Activated naive CD8-positive, alpha-beta T cell treated with anti-CD3 and anti-CD28 coated beads, Interleukin-2, amount 10 ng/mL, durations not matched to agents 7 days and 5 days (primary cell): ENCODE results near the gene FERMT1. TPM values are rescaled to one million over a fixed set of nuclear protein-coding genes. Genes with fewer than 3 reads are reported as not detected.

Experiments
- ATAC-seq: fragments of 150-1000 bp; cut with Tn5 transposase; one replicate; pipeline ENCODE4 v1.10.0; 2021; ENCODE audit warnings: low read depth, moderate library complexity
- POLR2A ChIA-PET: fragments of 350-600 bp; sonication (Branson Sonifier 250); formaldehyde crosslinking; loops from one replicate; lab custom pipeline; 2021; ENCODE audit warnings: antibody characterized with exemption; lab: Charles Lee
- DNase-seq: peaks from one replicate; pipeline ENCODE4 v3.0.0; 2021
- H3K27ac Mint-ChIP-seq: one replicate; pipeline ENCODE4 v1.8.0; 2022; ENCODE audit warnings: mild to moderate bottlenecking, mixed read lengths
- H3K27me3 Mint-ChIP-seq: one replicate; pipeline ENCODE4 v1.8.0; 2022; ENCODE audit warnings: mild to moderate bottlenecking, moderate library complexity, mixed read lengths
- H3K36me3 Mint-ChIP-seq: one replicate; pipeline ENCODE4 v1.8.0; 2021; ENCODE audit warnings: mild to moderate bottlenecking, mixed read lengths
- H3K4me1 Mint-ChIP-seq: one replicate; pipeline ENCODE4 v1.8.0; 2021; ENCODE audit warnings: mixed read lengths
- H3K4me3 Mint-ChIP-seq: one replicate; pipeline ENCODE4 v1.8.0; 2022; ENCODE audit warnings: mild to moderate bottlenecking, moderate library complexity, mixed read lengths
- H3K9me3 Mint-ChIP-seq: one replicate; pipeline ENCODE4 v1.8.0; 2021; ENCODE audit warnings: mixed read lengths
- total RNA-seq, 2 experiments: library from RNA; stranded (reverse); gene quantifications; one replicate each; pipeline ENCODE4 v1.2.3, GENCODE V29; 2021

FERMT1 gene, protein sequence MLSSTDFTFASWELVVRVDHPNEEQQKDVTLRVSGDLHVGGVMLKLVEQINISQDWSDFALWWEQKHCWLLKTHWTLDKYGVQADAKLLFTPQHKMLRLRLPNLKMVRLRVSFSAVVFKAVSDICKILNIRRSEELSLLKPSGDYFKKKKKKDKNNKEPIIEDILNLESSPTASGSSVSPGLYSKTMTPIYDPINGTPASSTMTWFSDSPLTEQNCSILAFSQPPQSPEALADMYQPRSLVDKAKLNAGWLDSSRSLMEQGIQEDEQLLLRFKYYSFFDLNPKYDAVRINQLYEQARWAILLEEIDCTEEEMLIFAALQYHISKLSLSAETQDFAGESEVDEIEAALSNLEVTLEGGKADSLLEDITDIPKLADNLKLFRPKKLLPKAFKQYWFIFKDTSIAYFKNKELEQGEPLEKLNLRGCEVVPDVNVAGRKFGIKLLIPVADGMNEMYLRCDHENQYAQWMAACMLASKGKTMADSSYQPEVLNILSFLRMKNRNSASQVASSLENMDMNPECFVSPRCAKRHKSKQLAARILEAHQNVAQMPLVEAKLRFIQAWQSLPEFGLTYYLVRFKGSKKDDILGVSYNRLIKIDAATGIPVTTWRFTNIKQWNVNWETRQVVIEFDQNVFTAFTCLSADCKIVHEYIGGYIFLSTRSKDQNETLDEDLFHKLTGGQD
- total RNA-seq, result not detected

DNA sequence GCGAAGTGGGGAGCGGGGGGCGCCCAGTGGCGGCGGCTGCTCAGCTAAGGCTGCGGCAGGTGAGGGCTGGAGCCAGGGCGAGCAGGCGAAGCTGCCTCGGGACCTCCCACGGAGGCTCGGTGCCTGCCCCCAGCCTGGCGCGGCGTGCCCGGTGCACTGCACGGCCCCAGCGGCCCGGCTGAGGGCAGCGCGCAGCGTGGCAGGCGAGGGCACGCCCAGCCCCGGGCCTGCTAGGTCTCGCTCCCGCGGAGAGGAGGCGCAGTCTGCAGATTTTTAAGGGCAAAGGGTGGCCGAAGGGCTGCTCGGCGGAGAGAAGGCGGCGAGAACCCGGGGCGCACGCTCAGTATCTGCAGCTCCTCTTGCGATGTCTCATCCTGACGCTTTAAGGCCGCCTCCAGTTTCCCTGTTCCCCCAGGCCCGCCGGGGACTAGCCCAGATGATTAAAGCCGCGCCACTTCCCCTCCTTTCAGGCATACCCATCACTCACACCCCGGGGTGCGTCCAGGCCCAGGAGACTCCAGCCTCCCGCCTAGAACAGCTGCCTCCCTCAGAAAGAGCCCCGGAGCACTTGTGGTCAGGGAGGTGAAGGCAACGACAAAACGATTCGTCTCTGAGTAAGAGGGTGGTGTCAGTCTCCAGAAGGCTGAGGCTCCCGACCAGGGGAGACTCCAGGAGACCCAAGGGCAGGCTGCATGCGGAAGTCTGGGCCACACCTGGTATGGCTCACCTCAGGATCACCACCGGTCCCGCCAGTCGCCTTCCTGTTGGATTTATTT lies at the start of gene FERMT1:
Gene FERMT1 (minus strand): TSS at position 158 of the 776 bp plus-strand sequence. CDS start 3,476 bp downstream, outside the sequence.
- peak; percentile 86 for ATAC-seq
- POLR2A ChIA-PET, result interaction anchor here (0.5 kb wide), 1 partner anchor 597 kb away, joined by 3 read pairs; no protein-coding TSS in a partner anchor

DNA sequence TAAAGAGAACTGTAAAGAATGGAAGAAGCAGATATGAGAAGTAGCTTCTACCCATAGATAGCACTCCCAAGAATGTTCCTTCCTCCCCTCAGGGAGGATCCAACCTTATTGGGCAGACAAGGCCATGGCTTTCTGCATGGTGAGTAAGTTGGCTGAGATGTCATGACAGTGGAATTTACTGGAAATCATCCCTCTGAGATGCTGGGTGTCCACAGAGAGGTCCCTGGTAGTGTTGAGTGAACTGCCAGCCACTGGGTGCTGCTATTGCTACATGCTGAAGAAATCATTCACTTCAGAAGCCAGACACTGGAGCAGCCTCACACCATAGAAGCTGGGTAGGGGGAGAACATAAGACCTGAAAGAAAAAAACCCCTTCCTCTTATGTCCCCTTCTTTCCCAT lies 46.4 kb upstream of the FERMT1 start:
- DNase-seq (no peak), ATAC-seq (no peak)
- peaks cover 2% of the 10 kb centered on the region for H3K27me3 Mint-ChIP-seq
- H3K27ac Mint-ChIP-seq, result no peak overlapping the region
- H3K36me3 Mint-ChIP-seq, result no peaks in the 10 kb centered on the region
- POLR2A ChIA-PET, result no interaction called here
- no peaks in the 10 kb centered on the region for H3K4me1 Mint-ChIP-seq
- H3K9me3 Mint-ChIP-seq, result peaks cover 1% of the 10 kb centered on the region
- H3K4me3 Mint-ChIP-seq, result no peak overlapping the region

More for the DNA sequence above, at the start of gene FERMT1:
- DNase-seq, result peak; percentile 44
- H3K9me3 Mint-ChIP-seq, result no peaks in the 10 kb centered on the region
- peaks cover 5% of the 10 kb centered on the region for H3K4me1 Mint-ChIP-seq
- H3K27ac Mint-ChIP-seq, result no peak within 1 kb of the TSS
- H3K27me3 Mint-ChIP-seq, result peaks cover 45% of the 10 kb centered on the region
- no peaks in the 10 kb centered on the region for H3K36me3 Mint-ChIP-seq
- peak within 1 kb of the TSS; percentile 69 for H3K4me3 Mint-ChIP-seq

DNA sequence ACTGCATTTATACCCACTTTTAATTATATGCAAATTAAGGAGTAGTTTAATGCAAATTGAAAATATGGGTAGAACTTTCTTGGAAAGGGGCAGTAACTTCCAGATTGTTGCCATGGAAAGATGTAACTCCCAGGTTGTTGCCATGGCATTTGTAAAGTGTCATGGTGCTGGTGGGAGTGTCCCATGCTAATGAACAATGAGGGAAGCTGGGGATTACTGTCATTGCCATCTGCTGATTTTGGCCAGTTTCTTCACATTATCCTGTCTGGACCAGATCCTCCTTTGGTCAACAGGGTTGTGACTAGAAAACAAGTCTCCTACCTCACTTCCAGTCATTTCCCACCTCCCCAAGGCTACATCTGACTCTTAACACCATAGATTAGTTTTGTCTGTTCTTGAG lies 45.4 kb upstream of the FERMT1 start:
- Mint-ChIP-seq H3K9me3 (peaks cover 1% of the 10 kb centered on the region), H3K36me3 (no peaks in the 10 kb centered on the region), H3K27me3 (peaks cover 2% of the 10 kb centered on the region), H3K4me3 (no peak overlapping the region), H3K4me1 (no peaks in the 10 kb centered on the region), H3K27ac (no peak overlapping the region)
- POLR2A ChIA-PET, result no interaction called here
- no peak for ATAC-seq
- DNase-seq, result no peak

DNA sequence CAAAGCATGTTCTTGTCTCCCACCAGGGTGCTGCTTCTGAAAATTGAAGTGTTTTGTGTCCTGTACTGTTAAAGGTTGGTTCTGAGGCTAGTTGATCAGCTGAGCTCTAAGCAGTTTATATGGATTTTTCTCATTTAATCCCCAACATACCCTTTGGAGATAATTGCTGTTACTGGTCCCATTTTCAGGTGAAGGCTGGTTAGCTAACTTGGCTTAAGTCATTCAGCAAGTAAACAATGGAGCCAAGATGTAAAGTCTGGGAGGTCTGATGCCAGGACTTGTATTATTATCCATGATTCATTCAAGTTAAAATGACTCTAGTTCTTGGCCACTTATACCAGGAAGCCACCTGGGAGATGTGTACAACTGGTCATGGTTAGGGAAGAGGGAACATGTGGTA lies 42.5 kb upstream of the FERMT1 start:
- H3K4me3 Mint-ChIP-seq, result no peak overlapping the region
- H3K27ac Mint-ChIP-seq, result no peak overlapping the region
- no peak for DNase-seq
- no peaks in the 10 kb centered on the region for H3K9me3 Mint-ChIP-seq
- no peaks in the 10 kb centered on the region for H3K4me1 Mint-ChIP-seq
- POLR2A ChIA-PET, result no interaction called here
- peaks cover 2% of the 10 kb centered on the region for H3K27me3 Mint-ChIP-seq
- ATAC-seq, result no peak
- H3K36me3 Mint-ChIP-seq, result no peaks in the 10 kb centered on the region

DNA sequence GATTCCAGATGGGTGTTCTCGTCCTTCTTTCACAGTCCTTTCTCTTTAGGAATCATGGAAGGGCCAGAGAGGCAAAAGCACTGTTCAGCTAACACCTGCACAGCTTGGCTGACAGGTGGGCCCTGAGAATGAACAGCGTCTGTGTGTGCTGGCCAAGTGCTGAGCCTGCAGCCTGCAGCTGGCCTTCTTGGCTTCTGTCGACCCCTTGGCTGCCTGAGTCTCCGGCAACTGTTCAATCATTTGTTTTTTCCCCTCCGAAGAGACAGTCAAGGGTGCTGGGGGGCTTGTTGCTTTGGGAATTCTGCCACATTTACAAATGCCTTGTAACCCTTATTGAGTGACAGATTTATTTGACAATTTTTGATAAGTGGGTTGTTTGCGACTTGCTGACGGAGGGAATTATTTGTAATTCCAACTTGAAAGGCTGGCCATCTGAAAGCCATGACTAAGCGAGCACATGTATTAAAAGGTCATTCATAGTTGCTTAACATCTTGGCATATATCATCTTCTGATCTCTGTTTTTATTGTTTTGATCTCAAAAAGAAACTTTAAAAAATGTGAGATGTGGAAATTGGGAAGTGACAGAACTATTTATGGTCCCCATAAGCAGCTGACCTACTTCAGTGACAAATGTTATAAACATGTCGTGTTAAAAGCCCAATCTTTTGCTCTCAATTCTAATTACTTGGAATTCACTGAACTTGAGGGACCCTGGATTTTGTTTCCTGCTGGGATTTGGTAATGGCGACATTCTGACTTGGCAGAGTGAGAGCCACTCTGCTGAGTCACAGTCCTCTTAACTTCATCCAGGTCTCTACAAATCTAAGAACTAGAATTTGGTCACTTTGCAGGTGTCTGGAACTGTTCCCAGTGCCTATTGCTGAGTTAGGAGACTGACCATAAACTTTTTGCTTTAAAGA lies 41.9 kb upstream of the FERMT1 start:
- no peak for DNase-seq
- no peak for ATAC-seq
- no peak overlapping the region for H3K4me3 Mint-ChIP-seq
- no peaks in the 10 kb centered on the region for H3K36me3 Mint-ChIP-seq
- no peak overlapping the region for H3K27ac Mint-ChIP-seq
- no peaks in the 10 kb centered on the region for H3K4me1 Mint-ChIP-seq
- peaks cover 2% of the 10 kb centered on the region for H3K27me3 Mint-ChIP-seq
- POLR2A ChIA-PET, result no interaction called here
- no peaks in the 10 kb centered on the region for H3K9me3 Mint-ChIP-seq

DNA sequence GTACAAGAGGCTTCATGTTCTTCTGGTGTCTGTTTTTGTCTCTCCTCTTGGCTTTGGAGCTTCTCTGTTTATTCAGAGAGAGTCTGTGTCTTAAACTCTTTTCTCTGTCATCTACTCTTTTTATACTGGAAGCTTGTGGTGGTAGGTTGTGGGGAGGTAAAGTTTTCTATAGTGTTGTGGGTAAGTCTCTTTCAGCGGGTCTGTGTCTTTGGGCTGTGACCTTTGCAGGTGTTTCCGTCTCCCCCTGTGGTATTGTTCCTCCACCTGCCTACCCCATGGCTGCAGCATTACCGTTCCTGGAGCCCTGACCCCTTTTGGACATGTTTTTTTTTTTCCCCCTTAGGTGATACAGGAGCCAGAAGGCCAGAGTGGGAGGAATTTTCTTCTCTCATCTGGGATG lies 37.9 kb upstream of the FERMT1 start:
- Mint-ChIP-seq H3K27ac (no peak overlapping the region), H3K27me3 (peaks cover 2% of the 10 kb centered on the region), H3K4me1 (no peaks in the 10 kb centered on the region), H3K4me3 (no peak overlapping the region), H3K9me3 (peaks cover 4% of the 10 kb centered on the region), H3K36me3 (no peaks in the 10 kb centered on the region)
- POLR2A ChIA-PET, result no interaction called here
- no peak for DNase-seq
- no peak for ATAC-seq

DNA sequence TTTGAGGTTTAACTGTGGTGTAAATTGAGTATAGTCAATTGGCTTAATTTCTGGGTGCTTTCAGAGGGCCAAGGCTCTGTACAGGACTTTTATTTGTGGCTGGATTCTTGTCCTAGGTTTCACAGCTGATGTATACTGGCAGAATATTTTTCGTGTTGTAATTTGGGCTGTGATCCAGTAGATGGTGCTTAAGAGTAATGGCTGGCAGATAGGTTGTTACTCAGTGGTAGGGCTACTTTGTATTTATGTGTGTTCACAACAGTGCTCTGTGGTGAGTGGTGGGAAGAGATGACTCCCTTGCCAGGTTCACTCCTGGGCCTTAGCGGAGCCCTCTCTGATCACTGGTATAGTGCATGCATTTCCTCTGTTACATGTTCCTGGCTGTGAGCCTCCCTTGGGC lies 34.5 kb upstream of the FERMT1 start:
- POLR2A ChIA-PET, result no interaction called here
- DNase-seq (no peak), ATAC-seq (no peak)
- Mint-ChIP-seq H3K4me1 (no peaks in the 10 kb centered on the region), H3K9me3 (peaks cover 4% of the 10 kb centered on the region), H3K27ac (no peak overlapping the region), H3K27me3 (no peaks in the 10 kb centered on the region), H3K36me3 (no peaks in the 10 kb centered on the region), H3K4me3 (no peak overlapping the region)

DNA sequence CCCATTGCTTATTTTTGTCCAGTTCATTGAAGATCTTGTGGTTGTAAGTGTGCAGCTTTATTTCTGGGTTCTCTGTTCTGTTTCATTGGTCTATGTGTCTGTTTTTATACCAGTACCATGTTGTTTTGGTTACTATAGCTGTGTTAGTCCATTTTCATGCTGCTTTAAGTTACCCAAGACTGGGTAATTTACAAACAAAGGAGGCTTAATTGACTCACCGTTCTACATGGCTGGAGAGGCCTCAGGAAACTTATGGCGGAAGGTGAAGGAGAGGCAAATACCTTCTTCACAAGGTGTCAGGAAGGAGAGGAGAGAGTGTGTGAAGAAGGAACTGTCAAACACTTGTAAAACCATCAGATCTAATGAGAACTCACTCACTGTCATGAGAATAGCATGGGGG lies 29.9 kb upstream of the FERMT1 start:
- Mint-ChIP-seq H3K27ac (no peak overlapping the region), H3K36me3 (no peaks in the 10 kb centered on the region), H3K9me3 (peaks cover 4% of the 10 kb centered on the region), H3K4me1 (no peaks in the 10 kb centered on the region), H3K27me3 (no peaks in the 10 kb centered on the region), H3K4me3 (no peak overlapping the region)
- DNase-seq, result no peak
- ATAC-seq, result no peak
- POLR2A ChIA-PET, result no interaction called here

DNA sequence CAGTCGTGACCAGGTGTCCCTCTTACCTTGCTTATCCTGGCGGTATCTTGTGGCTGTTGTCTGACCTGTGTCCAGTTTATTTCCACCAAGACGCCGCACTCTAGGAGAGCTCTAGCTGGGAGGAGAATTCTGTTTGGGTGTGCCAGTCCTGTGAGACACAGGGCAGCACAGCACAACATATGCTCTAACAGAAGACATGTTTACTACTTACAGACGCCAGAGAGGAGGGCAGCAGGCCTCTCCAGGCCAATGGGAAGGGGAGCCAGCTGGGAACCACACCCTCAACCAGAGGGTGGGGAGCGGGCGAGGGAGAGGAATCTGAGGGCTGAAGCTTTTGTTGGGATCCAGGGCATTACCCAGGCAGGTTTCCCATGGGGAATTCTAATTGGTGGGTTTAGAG lies 25.2 kb upstream of the FERMT1 start:
- ATAC-seq, result no peak
- Mint-ChIP-seq H3K27me3 (no peaks in the 10 kb centered on the region), H3K36me3 (no peaks in the 10 kb centered on the region), H3K4me3 (no peak overlapping the region), H3K9me3 (no peaks in the 10 kb centered on the region), H3K27ac (no peak overlapping the region), H3K4me1 (no peaks in the 10 kb centered on the region)
- DNase-seq, result no peak
- POLR2A ChIA-PET, result no interaction called here

DNA sequence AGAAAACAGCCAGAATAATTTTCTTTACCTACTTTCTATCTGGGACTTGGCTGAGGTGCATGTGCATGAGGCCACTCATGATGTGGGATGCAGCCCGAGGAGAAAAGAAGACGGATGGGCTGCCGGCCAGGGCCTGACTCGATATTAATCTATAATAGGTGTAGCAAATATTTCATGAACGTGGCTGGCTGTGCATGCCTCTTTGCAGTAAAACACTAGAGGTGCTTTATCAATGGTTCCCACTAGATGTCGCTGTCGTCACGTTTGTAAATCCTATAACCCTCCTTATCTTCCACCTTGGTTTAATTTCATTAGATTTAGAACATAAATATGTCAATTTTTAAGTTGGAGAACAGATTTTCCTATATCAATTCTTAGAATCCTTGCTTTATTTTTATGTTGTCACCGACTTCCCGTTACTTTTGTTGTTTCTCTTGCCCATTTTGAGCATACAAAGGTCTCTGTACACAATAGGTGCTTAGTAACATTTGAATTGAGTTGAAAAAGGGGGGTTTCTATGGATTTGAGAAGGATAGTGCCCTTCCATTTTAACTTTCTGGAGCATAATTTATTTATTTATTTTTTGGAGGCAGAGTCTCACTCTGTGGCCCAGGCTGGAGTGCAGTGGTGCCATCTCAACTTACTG lies 19.6 kb upstream of the FERMT1 start:
- Mint-ChIP-seq H3K4me3 (no peak overlapping the region), H3K27ac (no peak overlapping the region), H3K36me3 (no peaks in the 10 kb centered on the region), H3K4me1 (no peaks in the 10 kb centered on the region), H3K27me3 (no peaks in the 10 kb centered on the region), H3K9me3 (no peaks in the 10 kb centered on the region)
- DNase-seq (no peak), ATAC-seq (no peak)
- POLR2A ChIA-PET, result no interaction called here

DNA sequence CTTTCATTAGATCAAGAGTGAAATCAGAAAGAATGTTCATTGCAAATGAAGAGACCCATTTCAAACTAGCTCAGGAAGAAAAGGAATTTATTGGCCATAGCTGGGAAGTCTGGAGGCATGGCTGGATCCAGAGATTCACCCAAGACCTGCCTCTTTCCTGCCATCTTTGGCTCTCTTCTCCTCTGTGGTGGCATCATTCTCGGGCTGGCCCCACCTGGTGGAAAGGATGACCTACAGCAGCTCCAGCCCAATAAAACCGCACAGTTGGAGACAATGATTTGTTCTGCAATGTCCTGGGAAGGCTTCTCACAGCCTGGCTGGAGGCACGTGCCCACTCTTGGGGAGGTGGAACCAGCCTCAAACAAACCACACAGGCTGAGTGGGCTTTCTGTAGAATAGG lies 18.1 kb upstream of the FERMT1 start:
- DNase-seq, result no peak
- Mint-ChIP-seq H3K27me3 (peaks cover 5% of the 10 kb centered on the region), H3K4me3 (no peak overlapping the region), H3K36me3 (no peaks in the 10 kb centered on the region), H3K9me3 (no peaks in the 10 kb centered on the region), H3K4me1 (no peaks in the 10 kb centered on the region), H3K27ac (no peak overlapping the region)
- POLR2A ChIA-PET, result no interaction called here
- no peak for ATAC-seq

DNA sequence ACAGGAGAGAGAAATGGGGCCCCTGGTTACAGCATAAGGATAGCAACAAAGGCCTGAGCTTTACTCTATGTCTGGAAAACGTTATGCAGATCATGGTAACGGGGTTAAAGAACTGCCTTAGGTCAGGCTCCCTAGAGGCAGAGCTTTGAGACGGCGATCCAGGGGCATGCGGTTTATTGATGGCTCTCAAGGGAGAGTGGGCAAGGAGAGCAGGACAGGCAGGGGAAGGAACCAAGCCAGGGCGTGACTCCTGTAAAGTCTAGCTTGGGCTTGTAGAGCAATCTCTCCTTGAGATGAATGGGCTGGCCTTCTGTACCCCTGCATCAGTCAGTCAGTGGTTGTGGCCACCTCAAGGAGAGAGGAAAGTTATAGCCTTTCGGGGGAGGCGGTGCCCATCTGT lies 12.5 kb upstream of the FERMT1 start:
- POLR2A ChIA-PET, result no interaction called here
- no peaks in the 10 kb centered on the region for H3K36me3 Mint-ChIP-seq
- H3K27ac Mint-ChIP-seq, result no peak overlapping the region

More for the DNA sequence above, 12.5 kb upstream of the FERMT1 start:
- no peak overlapping the region for H3K4me3 Mint-ChIP-seq
- peaks cover 9% of the 10 kb centered on the region for H3K27me3 Mint-ChIP-seq
- DNase-seq, result no peak
- no peak for ATAC-seq
- no peaks in the 10 kb centered on the region for H3K9me3 Mint-ChIP-seq
- no peaks in the 10 kb centered on the region for H3K4me1 Mint-ChIP-seq
